ENCODE results near the gene MTNR1A.

The MTNR1A gene

DNA sequence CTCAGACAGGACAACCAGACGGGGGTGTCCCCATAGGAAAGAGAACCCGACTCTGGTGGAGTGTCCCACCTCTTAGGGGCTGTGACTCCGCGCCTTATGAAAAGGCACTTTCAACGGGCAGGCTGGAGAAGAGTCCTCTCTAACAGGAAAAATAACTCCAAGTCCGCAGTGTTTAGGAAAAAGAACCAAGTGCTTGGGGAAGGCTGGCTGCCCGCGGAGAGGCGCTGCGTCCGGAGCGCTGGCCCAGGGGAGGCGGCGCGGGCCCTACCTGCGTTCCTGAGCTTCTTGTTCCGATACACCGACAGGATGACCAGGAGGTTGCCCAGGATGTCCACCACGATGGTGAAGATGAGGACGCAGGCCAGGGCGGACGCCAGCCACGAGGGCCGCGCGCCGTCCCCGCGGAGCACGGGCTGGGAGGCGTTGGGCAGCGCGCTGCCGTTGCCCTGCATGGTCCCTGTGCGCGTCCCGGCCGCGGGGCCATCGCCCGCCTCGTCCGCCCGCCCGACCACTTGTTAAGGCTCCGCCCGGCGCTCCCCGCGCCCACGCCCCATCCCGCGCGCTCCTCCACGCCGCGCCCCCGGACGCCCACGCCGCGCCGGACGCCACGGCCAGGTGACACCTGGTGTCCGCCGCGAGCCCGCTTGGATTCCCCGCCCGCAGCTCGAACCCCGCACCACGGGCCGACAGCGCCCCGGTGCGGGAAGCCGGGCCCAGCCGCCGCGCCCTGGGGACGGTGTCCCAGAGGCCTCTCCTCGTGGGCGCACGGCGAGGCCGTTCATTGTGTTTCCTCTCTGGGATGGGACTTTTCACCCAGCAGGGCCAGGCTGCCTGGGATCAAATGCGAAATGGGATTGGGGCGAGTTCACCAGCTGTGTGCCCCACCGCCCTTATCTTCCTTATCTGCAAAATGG lies at the start of gene MTNR1A:
MTNR1A (minus strand) TSS at position 654 of the 914 bp plus-strand sequence; CDS start at position 452, 202 bp downstream.
- peak in 1 of 2 experiments; percentile 74 for DNase-seq

DNA sequence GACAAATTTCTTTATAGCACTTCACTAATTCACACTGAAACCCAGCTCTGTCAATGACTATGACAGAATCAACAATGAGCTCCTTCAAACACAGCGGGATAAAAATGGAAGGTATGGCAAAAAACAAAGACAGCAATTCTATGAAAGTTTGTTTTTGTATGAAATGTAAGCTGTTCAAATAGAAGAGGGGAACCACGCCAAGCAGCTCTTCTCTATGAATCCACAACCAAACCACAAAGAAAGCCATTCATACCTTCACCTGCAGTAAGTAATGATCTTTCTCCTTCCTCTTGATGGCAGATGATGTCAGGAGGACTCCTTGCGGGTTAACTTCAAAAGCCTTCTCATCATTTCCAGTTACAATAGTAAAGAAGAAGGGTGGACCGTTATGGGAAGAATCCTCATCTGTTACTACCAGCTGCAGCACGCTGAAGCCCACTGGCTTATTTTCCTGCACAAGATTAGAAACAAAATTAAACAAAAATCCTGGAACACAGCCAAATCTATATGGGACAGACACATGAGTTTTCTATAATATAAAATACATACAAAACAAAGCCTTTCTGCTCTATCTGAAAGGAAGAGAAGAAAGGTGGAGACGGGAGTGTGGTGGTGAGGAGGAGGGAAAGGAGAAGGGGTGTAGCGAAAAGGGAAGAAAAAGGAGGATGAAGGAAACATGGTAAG lies 48.9 kb upstream of the MTNR1A start:
- DNase-seq: no peak

DNA sequence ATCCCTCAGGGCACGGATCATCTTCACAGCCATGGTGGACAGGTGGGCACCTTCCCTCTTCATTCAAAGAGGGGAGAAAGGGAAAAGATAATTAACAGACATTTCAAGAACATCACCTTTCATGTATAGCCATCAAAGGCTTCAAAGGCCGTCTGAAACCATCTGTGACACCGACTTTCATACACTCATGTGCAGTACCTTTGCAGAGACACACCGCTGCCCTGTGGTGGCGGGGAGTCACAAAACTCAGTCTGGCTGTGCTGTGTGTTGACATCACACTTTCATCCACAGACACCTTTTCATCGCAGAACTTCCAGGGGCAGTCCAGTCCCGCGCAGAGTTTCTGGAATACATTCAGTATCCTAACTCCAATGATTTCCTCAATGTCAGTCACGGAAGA lies 47.6 kb upstream of the MTNR1A start:
- no peak for DNase-seq

DNA sequence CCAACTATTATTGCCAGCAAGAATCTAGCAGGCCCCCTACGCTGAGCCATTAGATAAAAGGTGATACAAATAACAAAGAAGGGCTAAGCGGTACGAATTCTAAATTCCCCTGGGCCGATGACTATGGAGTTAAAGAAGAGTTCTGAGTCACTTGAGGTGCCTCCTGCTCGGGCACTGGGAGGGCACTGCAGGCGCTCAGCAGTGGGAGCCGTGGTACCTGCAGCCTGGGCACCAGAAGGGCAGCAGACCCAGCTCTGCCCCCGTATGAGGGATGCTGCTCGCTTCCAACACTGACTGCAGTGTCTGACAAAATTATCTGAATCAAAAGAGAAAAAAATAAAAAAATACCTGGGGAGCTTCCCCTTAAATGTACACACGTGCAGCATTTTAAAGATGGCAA lies 44.1 kb upstream of the MTNR1A start:
- no peak for DNase-seq

DNA sequence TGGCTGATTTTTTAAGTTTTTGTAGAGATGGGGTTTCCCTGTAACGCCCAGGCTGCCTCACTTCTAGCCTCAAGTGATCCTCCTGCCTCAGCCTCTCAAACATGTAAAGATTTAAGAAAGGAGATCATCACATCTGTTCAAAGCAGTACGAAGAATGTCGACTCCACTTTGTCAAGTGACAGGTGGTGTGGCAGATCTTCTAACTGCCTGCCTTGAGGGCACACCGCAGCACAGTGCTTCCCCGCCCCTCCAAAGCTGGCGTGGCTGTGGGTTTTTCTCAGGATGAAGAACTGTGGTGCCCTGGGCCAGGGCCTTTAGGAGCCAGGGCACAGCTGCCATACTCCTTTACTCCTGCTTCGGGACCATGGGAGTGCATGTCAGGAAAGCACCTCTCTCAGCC lies 43.3 kb upstream of the MTNR1A start:
- DNase-seq: no peak

DNA sequence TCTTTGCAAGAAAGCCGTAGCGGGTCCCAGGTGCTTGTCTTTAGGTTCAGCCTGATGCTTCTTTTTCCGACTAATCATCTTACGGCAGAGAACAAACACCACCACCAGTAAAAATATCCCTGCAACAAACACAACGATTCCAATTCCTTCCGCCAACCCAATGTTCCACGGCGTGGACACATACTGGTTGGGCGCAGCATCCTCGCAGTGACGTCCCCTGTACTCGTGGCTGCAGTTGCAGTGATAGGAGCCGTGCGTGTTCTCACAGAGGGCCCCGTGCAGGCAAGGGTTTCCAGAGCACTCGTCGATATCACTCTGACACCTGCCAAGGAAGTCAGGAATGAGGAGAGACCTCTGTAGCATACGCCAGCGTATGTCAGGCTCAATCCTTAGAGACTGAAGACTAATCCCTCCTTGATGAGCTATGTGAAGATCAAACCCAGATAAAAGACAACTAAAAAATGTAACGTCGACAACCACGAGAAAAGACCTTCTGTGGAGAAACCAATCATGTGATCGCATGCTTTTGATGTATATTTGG lies 41.6 kb upstream of the MTNR1A start:
- DNase-seq: no peak

DNA sequence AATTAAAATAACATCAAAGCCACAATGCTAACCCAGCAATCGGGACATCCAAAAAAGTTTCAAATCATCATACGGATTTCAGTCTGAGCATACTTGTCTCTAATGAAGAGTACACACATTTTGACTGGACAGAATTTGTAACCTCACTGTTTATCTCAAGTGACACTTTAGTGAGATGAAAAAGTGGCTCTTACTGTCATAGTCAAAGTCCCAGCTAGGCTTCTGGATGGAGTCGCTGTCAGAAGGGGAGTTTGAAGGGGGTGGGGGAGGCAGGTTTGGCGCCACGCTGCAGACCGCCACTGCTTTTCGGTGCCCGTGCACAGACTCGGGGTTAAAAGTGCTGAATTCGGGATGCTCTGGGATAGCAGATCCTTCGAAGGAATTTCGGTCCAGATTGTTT lies 41.0 kb upstream of the MTNR1A start:
- DNase-seq: no peak

DNA sequence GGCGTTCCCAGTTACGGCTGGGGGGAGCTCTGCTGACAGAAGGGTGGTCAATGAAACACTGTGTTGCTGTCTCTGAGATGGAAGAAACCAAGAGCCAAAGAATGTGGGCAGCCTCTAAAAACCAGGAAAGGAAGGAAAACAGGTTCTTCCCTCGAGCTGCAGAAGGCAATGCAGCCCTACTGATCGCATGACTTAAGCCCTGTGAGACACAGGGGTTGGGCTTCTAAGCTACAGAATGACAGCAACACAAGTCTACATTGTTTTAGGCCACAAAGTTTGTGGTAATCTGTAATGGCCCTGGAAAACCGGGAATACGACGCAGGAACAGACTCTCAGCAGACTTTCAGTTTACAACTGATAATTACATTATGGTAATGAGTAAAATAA lies 38.2 kb upstream of the MTNR1A start:
- DNase-seq: no peak

DNA sequence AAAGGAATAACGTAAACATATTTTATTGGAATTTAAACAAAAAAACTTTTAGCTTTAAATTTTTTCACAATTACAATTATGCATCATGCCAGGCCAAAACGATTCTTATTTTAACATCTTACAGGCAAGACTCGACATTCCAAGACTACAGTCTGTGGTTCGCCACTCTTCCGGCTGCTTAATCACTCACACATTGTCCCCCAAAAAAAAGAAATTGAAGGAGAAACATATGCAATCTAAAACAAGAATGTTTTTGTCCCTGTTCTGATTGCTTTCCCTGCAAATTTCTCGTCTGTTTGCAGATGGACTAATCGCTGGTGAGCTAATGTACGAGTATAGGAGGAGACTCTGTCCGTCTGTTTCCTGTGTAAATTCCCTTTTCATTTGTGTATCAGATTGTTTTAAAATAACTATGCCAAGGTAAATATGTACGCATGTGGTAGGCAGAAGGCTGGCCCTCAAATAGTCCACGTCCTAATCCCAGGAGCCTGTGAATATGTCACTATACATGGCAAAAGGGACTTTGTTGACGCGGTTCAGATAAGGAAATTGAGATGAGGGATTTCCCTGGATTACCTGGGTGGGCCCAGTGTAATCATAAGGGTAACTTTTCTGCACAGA lies 37.7 kb upstream of the MTNR1A start:
- DNase-seq: no peak

DNA sequence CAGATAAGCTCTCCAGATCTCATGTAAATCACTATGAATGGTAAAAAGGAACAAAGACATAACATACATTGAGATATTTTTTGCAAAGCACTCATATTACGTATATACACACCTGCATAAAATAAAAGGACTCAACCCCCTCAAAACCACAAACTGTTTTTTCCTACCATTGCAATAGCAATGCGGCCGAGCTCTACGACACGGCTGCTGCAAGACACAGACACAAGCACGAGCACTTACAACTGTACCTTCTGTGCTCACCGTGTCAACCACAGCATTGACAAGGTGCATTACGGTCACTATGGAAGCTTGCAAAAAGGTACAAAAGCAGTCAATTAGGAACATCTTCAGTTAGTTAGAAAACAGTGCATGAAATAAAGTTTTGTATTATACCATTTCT lies 37.1 kb upstream of the MTNR1A start:
- DNase-seq: no peak

DNA sequence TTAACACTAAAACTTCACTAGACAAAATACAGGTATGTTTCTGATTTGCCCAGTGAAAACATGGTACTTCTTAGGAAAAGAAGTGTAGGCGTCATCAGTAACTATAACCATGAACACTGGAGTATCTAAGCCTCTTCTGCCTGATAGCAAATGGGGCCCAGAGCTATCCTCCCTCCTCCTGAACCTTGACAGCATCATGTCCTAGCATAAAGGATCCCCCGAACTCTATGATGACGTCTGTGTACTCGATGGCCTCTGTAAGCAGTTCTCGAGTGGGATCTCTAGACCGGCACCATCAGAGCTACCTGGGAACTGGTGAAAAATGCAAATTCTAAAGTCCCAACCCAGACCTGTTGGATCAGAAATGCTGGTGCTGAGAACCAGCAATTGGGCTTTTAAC lies 36.3 kb upstream of the MTNR1A start:
- no peak for DNase-seq

DNA sequence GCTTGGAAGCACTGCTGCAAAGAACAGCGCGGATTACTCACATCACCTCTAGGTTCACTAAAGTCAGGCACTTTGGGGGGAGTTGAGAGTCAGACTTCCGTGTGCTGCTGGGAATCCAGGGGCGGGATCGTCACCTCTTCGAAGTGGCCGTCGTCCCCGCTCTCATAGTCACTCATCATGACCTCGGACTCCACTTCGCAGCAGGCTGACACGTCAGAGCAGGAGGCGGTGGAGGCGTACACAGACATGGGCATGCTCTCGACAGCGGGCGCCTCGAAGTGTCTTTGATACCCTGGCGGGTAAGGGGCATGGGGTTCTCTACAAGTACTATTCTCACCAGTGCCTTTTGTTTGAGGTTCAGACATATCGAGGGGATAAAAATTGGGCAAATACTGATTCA lies 33.1 kb upstream of the MTNR1A start:
- no peak for DNase-seq

DNA sequence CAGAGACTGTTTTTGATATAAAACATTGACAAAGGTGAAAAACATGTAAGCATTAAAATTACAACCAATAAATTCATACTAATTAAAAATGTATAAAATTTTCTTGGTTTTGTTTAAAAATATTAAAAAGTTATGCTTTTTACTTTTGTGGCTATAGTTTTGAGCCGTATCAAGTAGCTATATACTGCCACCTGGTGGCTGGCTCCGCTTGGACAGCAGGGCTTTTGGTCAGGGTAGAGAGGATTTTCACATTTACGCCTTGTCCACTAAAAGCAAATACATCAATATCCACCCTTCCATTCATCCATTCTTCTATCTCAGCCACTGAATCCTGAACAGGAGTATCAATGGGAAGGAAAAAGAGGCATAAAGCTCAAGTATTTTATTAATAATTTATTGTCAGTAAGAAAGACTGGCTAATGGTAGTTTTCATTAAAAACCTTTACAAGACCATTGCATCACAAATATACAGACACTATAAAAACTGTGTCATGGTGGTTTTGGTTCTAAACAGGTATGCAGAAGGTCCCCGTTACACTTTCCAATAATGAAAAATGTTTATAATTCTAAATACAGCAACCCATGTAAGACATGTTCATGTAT lies 32.1 kb upstream of the MTNR1A start:
- peak in 1 of 2 experiments; percentile 16 for DNase-seq

DNA sequence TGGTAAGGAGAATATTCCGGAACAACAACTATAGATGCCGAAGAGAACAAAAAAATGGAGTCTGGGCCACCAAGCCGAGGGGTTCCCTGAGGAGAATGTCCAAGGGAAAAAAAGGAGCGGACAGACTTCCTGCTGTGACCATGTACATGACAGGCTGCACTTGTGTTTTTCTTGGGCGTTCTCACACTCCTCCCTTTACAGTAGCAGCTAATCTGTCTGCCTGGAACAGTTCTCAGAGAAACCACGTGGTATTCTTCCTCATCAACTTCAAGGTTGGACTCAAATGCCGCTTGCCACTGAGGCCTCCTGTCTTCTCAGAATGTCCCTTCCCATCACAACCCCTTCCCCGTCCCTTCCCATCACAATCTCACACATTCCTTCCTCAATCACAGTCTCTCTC lies 30.8 kb upstream of the MTNR1A start:
- DNase-seq: no peak

DNA sequence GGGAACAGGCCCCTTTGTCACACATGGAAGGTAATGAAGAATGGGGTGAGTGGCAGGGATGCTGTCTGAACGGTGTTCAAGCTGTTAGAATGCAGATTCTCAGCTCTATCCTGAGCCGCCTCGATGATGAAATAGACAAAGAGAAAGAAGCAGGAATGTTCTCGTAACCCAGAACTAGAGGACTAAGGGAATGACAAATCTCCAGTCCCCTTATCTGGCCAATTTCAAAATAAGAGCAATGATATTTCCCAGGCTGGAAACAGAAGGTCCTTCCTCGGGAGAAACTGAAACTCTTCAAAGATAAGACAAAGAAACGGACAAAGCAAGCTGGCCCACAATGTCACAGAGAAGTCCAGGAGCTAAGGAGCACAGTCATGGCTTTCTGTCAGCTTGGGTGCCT lies 29.5 kb upstream of the MTNR1A start:
- DNase-seq: no peak

DNA sequence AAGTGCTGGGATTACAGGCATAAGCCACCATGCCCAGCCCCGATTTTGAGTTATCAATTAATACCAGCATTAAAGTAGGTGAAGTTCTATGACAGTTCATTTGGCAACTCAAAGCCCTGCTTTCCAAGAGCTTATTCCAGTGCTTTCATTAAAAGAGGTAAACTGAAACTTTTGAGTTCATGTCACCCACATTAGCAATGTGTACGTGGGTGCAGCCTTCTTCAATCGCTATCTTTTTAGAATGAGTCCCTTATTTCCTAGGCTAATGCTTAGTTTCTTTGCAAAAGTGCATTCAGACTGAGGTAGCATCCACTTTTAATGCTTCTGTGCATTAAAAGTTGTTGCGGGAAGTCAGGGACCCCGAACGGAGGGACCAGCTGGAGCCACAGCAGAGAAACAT lies 26.1 kb upstream of the MTNR1A start:
- DNase-seq: no peak

DNA sequence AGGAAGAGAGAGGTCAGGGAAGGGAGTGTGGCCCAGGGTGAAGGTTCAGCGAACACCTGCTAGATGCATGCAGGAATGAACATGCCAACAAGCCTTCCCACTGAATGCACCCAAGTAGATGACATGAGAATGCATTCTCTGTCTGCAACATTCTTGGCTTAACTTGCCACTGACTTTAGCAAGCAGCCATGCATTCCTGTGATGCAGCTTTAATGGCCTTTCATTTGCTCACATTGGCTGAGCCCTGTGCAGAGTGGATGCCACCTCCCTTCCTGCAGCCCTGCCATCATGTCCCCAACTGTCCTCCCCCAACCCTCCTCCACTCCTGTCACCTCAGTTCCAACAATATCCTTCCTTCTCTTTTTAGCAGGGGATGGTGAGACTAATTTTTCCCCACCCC lies 25.3 kb upstream of the MTNR1A start:
- no peak for DNase-seq

DNA sequence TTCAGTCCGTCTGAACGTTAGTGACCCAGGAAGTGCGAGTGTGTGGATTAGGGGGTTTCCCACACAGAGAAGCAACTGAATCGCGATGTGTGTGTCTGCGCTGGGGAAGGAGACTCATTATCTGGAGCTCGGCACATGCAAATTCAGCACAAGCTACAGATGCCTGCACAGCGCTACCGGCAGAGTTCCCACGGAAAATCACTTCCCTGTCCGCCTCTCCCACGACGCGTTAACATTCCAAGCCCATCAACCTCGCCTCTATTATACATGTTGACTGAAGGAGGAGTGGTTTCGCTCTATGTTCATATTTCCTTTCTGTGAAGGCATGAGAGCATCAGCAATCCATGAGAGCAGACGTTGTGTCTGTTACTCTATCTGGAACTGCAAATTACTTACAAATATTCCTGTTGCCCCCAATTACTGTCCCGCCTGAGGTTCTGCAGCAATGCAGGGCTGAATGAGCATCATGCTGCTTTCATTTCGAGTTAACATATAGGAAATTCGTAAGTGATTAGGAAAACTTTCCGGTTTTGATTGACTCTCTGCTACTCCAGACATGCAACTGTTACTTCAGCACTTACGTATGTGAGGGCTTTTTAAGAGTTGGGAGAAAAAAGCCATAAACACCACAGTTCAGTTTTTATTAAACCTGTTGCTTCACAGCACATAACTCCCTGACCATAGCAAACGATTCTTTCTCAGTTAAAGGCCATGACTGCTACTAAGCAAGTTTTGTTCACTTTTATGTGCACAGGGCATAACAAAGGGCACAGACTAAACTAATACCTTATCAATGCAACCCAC lies 15.0 kb upstream of the MTNR1A start:
- peak in 1 of 2 experiments; percentile 58 for DNase-seq

DNA sequence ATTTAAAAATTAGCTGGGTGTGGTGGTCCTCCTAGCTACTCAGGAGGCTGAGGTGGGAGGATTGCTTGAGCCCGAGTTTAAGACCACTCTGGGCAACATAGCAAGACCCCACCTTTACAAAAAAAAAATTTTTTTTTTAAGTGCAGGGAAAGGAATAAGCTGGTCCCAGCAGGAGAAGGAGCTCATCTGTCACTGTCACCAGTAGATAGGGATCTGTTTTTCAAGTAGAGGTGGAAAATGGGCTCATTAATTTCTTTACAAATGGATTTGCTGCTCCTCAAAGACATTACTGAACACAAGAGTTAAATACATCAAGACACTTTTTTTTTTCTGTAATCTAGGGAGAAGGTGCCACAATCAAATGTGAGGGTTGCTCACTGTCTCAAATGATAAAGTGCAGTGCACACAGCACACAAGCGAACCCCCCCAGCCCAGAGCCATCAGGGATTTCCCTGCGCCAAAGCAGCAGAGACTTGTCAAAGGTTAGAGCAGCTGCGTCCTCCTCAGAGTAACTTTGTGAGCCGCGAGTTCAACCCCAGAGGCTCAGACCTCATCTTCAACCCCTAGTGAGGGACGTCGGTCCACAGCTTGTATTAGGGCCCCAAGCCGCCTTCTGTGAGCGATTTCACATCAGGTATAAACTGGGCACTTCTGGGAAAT lies 14.3 kb upstream of the MTNR1A start:
- DNase-seq: peak in 1 of 2 experiments; percentile 21

DNA sequence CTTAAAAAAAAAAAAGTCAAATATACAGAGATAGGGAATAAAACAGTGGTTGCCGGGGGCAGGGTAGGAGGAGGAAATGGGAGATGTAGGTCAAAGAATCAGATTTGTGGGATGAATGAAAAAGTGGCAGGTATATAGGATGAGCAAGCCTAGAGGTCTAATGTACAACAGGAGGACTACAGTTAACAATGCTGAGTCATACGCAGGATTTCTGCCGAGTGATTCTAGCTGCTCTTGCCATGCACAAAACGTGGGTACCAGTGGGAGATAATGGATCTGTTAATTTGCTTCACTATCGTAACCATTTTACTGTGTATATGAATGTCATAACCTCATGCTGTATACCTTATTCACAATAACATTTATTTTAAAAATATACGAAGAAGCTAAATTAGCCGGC lies 10.7 kb upstream of the MTNR1A start:
- no peak for DNase-seq

DNA sequence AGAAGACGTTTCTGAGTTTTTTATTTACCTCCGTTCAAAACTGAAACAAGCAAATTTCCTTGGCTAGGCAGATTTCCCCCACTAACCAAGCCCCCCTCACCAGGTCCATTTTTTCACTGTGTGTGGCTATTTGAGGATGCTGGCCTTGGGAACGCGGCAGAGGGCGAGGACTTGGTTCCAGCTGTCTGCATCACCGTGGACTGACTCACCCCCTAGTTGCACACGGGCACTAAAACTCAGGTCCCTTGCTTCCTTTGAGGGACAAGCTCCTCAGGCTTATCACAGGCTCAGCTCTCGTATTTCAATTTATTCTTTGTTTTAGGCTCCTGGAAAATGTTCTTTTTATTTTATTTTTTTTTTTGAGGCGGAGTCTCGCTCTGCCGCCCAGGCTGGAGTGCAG lies 8.4 kb upstream of the MTNR1A start:
- DNase-seq: peak in 1 of 2 experiments; percentile 29

DNA sequence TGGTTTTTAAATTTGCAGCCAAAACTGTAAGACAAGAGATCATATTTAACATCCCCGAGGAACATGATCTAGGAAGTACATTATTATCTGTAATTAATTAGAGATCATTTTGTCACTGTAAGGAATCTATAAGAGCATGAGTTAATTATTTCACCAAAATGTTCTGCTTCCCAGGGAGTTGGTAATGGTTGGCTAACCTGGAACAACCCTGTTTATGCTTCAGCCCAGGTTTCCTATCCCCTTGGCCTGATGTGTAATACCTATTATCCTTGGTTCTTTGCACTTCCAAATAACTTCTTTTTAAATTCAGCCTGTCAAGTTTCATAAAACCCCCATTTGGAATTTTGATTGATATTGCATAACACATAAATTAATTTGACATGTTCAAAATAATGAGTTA lies 6.4 kb upstream of the MTNR1A start:
- DNase-seq: no peak

Data from NCI-H526 (cell line).